ENCODE results near the gene ACVR1.
"Not testable (repeated sequence)": the region's sequence is repeated elsewhere in the genome, so short reads cannot be mapped to it uniquely, and the experiment has no call there.

Gene ACVR1

GRCh38 chr2:157890969-157891642 is 15.0 kb upstream of the ACVR1 start:
- no peak for DNase-seq (ENCODE audit: extremely low spot score)
- ChIA-PET POLR2A (no interaction called here), CTCF (interaction anchor here (1.7 kb wide), 1 partner anchor 8 kb away, joined by 4 read pairs; no protein-coding TSS in a partner anchor)
- TF ChIP-seq, protein P1, sequence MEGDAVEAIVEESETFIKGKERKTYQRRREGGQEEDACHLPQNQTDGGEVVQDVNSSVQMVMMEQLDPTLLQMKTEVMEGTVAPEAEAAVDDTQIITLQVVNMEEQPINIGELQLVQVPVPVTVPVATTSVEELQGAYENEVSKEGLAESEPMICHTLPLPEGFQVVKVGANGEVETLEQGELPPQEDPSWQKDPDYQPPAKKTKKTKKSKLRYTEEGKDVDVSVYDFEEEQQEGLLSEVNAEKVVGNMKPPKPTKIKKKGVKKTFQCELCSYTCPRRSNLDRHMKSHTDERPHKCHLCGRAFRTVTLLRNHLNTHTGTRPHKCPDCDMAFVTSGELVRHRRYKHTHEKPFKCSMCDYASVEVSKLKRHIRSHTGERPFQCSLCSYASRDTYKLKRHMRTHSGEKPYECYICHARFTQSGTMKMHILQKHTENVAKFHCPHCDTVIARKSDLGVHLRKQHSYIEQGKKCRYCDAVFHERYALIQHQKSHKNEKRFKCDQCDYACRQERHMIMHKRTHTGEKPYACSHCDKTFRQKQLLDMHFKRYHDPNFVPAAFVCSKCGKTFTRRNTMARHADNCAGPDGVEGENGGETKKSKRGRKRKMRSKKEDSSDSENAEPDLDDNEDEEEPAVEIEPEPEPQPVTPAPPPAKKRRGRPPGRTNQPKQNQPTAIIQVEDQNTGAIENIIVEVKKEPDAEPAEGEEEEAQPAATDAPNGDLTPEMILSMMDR (IDR thresholded peaks at IDR 0.05; ENCODE audit: control extremely low read depth, extremely low read depth, low read depth, missing control alignments) = no peak

- no peak for DNase-seq (ENCODE audit: extremely low spot score)
- TF ChIP-seq, protein P1 (IDR thresholded peaks at IDR 0.05; ENCODE audit: control extremely low read depth, extremely low read depth, low read depth, missing control alignments) = no peak
- ChIA-PET CTCF (interaction anchor here (1.0 kb wide), 1 partner anchor 9 kb away, joined by 3 read pairs; no protein-coding TSS in a partner anchor), POLR2A (no interaction called here)
These were observed 11.8 kb upstream of the ACVR1 start for GRCh38 chr2:157887946-157888345.

DNA sequence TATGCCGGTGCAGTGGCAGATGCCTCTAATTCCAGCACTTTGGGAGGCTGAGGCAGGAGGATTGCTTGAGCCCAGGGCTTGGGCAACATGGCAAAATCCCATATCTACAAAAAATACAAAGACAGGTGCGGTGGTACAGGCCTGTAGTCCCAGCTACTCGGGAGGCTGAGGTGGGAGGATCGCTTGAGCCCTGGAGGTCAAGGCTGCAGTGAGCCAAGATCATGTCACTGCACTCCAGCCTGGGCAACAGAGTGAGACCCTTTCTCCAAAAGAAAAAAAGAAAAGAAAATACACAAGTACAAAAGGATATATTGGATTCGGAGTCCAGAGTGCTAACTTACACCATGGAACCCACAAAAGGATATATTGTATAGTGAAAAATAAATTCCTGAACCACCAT is 8.4 kb upstream of the ACVR1 start:
- CTCF ChIA-PET = interaction anchor here (0.8 kb wide), 1 partner anchor 20 kb away, joined by 3 read pairs; no protein-coding TSS in a partner anchor
- POLR2A ChIA-PET; DNase-seq (ENCODE audit: extremely low spot score): not testable (repeated sequence)

DNA sequence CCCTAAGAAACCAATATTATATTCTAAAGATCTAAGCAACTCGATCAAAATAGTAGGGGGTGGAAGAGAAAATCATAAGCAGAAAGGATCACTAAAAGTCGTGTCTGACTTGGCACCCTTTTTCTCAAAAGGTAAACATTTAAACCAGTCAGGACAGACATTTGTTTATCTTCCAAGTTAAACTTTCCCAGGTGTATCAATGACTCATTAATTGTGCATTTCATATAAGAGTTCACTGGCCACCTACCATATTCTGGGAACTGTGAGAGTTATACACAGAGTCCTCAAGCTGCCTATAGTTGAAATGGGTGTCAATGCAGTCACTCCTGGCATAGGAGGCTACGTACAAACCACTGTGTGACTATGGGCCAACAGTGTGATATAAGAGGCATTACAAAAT is 4.8 kb upstream of the ACVR1 start:
- ChIA-PET POLR2A (no interaction called here), CTCF (no interaction called here)
- TF ChIP-seq, protein P1 (IDR thresholded peaks at IDR 0.05; ENCODE audit: control extremely low read depth, extremely low read depth, low read depth, missing control alignments) = no peak
- no peak for DNase-seq (ENCODE audit: extremely low spot score)

DNA sequence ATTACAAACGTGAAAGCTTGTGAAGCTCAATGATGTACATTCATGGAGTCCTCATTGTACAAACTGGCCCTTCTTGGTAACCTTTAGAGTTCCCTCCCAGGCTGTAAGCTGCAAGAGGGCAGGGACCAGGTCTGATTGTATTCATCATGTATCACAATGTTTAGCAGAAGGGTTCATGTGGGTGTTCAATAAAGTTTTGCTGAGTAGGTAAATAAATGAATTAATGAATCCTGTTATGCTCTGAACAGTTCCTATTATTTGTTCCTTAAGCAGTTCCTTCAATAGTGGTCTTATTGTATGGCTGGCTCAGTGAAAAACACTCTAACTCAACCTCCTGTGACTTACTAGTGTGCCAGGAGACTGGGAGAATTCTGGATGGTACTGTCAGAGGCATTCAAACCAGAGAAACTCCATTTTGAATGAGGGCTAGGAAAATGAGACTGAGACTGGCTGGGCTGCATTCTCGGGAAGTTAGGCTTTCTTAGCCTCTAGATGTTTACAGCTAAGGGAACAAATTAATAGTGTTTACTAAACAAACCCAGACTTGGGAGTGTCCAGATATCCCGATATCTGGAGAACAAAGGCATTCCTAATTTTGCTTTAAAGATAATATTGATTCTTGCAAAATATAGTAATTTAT is 1.8 kb upstream of the ACVR1 start:
- POLR2A ChIA-PET = no interaction called here
- CTCF ChIA-PET = interaction anchor here (0.9 to 1.6 kb wide), 2 partner anchors 13 to 22 kb away, joined by 3 to 5 read pairs; no protein-coding TSS in a partner anchor
- TF ChIP-seq, protein P1 (IDR thresholded peaks at IDR 0.05; ENCODE audit: control extremely low read depth, extremely low read depth, low read depth, missing control alignments) = no peak
- no peak for DNase-seq (ENCODE audit: extremely low spot score)

DNA sequence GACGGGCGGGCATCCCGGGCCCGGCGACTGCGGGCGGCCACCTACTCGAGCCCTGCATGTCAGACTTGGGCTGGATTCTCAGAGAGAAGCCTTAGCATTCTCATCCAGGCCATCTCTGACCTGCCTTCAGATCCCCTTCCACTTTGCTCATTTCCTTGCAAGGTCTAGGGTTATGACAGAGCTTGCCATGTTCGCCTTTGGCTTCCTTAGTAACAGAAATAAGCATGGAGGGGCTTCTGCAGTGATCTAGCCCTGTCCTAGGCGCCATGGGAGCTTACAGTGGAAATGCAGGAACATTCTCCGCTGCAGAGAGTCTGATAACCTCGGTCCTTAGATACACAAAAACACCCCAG is 632 bp upstream of the ACVR1 start:
- TF ChIP-seq, protein P1 (IDR thresholded peaks at IDR 0.05; ENCODE audit: control extremely low read depth, extremely low read depth, low read depth, missing control alignments) = no peak
- POLR2A ChIA-PET = no interaction called here
- no peak for DNase-seq (ENCODE audit: extremely low spot score)
- CTCF ChIA-PET = interaction anchor here (0.9 to 1.6 kb wide), 10 partner anchors 12 to 574 kb away, joined by 3 to 5 read pairs (median 3); no protein-coding TSS in a partner anchor

GRCh38 chr2:157875641-157876065 is 477 bp downstream of the ACVR1 start:
- CTCF ChIA-PET = interaction anchor here (1.2 to 1.3 kb wide), 3 partner anchors 43 to 367 kb away, joined by 3 read pairs; no protein-coding TSS in a partner anchor
- POLR2A ChIA-PET = no interaction called here
- DNase-seq (ENCODE audit: extremely low spot score) = peak; percentile 57
- TF ChIP-seq, protein P1 (IDR thresholded peaks at IDR 0.05; ENCODE audit: control extremely low read depth, extremely low read depth, low read depth, missing control alignments) = no peak

Data from GM10248 (cell line).